GM19023 (cell line): Measurements from ENCODE around the gene PCDHA10.
"Not testable (repeated sequence)": the region's sequence is repeated elsewhere in the genome, so short reads cannot be mapped to it uniquely, and the experiment has no call there.

ENCODE experiments used
- ATAC-seq: cut with Tn5 transposase; IDR thresholded peaks from one replicate; pipeline ENCODE4 v1.9.1; 2021; ENCODE audit warnings: mild to moderate bottlenecking, moderate library complexity; ENCODE audit not compliant: unreplicated experiment

PCDHA10 gene, protein sequence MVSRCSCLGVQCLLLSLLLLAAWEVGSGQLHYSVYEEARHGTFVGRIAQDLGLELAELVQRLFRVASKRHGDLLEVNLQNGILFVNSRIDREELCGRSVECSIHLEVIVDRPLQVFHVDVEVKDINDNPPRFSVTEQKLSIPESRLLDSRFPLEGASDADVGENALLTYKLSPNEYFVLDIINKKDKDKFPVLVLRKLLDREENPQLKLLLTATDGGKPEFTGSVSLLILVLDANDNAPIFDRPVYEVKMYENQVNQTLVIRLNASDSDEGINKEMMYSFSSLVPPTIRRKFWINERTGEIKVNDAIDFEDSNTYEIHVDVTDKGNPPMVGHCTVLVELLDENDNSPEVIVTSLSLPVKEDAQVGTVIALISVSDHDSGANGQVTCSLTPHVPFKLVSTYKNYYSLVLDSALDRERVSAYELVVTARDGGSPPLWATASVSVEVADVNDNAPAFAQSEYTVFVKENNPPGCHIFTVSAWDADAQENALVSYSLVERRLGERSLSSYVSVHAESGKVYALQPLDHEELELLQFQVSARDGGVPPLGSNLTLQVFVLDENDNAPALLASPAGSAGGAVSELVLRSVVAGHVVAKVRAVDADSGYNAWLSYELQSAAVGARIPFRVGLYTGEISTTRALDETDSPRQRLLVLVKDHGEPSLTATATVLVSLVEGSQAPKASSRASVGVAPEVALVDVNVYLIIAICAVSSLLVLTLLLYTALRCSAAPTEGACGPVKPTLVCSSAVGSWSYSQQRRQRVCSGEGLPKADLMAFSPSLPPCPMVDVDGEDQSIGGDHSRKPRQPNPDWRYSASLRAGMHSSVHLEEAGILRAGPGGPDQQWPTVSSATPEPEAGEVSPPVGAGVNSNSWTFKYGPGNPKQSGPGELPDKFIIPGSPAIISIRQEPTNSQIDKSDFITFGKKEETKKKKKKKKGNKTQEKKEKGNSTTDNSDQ

DNA sequence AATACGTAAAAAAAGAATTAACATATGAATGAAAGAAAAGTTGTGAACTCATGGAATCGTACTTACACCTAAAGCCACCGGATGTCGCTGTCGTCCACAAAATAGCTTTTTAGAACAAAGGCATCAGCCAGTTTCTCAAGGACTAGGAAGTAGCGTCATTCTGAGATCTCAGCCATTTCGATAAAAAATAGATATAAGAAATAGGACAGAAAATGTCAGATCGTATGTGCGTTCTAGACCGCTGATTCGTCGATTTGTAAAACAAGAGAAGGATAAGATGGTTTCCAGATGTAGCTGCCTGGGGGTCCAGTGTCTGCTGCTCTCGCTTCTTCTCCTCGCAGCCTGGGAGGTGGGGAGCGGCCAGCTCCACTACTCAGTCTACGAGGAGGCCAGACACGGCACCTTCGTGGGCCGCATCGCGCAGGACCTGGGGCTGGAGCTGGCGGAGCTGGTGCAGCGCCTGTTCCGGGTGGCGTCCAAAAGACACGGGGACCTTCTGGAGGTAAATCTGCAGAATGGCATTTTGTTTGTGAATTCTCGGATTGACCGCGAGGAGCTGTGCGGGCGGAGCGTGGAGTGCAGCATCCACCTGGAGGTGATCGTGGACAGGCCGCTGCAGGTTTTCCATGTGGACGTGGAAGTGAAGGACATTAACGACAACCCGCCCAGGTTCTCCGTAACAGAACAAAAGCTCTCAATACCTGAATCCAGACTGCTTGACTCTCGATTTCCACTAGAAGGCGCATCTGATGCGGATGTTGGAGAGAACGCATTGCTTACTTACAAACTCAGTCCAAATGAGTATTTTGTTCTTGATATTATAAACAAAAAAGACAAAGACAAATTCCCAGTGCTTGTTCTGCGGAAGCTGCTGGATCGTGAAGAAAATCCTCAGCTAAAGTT lies at the start of gene PCDHA10:
Gene PCDHA10 (plus strand): TSS at position 126 of the 903 bp plus-strand sequence. CDS start 152 bp downstream, at position 278.
- ATAC-seq = no peak

DNA sequence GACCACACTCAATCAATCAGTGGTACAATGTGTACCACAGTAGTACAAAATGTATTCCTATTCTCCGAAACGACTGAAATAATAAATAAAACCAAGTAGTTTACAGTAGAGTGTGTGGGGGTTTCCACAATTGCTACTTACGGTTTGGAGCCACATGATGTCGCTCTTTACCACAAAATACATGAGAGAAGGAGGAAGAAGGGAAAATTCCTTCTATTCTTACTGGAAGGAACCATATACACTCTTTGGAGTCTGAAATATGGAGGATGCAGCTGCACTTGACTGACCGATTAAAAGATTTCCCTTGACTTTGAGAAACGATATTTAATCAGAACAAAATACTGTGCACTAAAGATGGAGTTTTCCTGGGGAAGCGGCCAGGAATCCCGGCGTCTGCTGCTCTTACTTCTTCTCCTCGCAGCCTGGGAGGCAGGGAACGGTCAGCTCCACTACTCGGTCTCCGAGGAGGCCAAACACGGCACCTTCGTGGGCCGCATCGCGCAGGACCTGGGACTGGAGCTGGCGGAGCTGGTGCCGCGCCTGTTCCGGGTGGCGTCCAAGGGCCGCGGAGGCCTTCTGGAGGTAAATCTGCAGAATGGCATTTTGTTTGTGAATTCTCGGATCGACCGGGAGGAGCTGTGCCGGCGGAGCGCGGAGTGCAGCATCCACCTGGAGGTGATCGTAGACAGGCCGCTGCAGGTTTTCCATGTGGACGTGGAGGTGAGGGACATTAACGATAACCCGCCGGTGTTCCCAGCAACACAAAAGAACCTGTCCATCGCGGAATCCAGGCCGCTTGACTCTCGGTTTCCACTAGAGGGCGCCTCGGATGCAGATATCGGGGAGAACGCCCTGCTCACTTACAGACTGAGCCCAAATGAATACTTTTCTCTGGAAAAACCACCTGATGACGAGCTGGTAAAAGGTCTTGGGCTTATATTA lies 48.6 kb upstream of the PCDHA10 start, which contains the start of gene PCDHA4:
Gene PCDHA4 (plus strand): TSS at position 235 of the 942 bp plus-strand sequence.
- ATAC-seq = no peak

DNA sequence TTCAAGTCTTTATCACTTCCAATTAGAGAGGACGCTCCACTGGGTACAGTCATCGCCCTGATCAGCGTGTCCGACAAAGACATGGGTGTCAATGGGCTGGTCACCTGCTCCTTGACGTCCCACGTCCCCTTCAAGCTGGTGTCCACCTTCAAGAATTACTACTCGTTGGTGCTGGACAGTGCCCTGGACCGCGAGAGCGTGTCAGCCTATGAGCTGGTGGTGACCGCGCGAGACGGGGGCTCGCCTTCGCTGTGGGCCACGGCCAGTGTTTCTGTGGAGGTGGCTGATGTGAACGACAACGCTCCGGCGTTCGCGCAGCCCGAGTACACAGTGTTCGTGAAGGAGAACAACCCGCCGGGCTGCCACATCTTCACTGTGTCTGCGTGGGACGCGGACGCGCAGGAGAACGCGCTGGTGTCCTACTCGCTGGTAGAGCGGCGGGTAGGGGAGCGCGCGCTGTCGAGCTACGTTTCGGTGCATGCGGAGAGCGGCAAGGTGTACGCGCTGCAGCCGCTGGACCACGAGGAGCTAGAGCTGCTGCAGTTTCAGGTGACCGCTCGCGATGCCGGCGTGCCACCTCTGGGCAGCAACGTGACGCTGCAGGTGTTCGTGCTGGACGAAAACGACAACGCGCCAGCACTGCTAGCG lies 47.3 kb upstream of the PCDHA10 start:
- ATAC-seq = not testable (repeated sequence)

DNA sequence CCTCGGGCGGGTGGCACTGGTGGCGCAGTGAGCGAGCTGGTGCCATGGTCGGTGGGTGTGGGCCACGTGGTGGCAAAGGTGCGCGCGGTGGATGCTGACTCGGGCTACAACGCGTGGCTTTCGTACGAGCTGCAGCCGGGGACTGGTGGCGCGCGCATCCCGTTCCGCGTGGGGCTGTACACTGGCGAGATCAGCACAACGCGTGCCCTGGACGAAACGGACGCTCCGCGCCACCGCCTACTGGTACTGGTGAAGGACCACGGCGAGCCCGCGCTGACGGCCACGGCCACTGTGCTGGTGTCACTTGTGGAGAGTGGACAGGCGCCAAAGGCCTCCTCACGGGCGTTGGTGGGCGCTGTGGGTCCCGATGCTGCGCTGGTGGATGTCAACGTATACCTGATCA lies 46.8 kb upstream of the PCDHA10 start:
- no peak for ATAC-seq

DNA sequence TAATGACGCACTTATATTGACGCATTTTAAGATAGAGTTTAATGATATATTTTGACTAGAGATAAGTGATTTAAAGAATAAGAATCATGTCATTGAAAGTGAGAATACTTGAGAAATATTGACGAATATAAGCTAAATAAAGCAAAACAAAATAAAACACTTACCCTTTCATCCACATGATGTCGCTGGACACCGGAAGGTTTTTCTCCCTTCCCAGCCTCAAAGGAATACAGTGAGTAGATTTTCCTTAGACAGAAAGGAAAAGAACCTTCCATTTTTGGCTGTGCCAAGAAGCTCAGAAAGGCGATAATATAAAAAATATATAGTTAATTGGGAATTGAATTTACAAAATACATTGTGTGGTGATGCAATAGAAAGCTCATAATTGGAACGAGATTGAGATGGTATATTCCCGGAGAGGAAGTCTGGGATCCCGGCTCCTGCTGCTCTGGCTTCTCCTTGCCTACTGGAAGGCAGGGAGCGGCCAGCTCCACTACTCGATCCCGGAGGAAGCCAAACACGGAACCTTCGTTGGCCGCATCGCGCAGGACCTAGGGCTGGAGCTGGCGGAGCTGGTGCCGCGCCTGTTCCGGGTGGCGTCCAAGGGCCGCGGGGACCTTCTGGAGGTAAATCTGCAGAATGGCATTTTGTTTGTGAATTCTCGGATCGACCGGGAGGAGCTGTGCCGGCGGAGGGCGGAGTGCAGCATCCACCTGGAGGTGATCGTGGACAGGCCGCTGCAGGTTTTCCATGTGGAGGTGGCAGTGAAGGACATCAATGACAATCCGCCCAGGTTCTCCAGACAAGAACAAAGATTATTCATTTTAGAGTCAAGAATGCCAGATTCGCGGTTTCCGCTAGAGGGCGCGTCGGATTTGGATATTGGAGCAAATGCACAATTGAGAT lies 34.1 kb upstream of the PCDHA10 start, which contains the start of gene PCDHA5:
Gene PCDHA5 (plus strand): TSS at position 239 of the 906 bp plus-strand sequence.
- no peak for ATAC-seq

DNA sequence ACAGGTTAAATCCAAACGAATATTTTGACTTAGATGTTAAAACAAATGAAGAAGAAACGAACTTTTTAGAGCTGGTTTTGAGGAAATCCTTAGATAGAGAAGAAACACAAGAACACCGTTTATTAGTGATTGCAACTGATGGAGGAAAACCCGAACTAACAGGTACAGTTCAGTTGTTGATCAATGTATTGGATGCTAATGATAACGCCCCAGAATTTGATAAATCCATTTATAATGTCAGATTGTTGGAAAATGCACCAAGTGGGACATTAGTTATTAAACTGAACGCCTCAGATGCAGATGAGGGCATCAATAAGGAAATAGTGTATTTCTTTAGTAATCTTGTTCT lies 33.4 kb upstream of the PCDHA10 start:
- ATAC-seq = no peak

DNA sequence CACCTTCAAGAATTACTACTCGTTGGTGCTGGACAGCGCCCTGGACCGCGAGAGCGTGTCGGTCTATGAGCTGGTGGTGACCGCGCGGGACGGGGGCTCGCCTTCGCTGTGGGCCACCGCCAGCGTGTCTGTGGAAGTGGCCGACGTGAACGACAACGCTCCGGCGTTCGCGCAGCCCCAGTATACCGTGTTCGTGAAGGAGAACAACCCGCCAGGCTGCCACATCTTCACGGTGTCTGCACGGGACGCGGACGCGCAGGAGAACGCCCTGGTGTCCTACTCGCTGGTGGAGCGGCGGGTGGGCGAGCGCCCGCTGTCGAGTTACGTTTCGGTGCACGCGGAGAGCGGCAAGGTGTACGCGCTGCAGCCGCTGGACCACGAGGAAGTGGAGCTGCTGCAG lies 32.7 kb upstream of the PCDHA10 start:
- ATAC-seq = not testable (repeated sequence)

DNA sequence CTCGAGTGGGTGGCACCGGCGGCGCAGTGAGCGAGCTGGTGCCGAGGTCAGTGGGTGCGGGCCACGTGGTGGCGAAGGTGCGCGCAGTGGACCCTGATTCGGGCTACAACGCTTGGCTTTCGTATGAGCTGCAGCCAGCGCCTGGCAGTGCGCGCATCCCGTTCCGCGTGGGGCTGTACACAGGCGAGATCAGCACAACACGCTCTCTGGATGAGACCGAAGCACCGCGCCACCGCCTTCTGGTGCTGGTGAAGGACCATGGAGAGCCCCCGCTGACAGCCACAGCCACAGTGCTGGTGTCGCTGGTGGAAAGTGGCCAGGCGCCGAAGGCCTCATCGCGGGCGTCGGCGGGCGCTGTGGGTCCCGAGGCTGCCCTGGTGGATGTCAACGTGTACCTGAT lies 32.2 kb upstream of the PCDHA10 start:
- ATAC-seq = no peak

DNA sequence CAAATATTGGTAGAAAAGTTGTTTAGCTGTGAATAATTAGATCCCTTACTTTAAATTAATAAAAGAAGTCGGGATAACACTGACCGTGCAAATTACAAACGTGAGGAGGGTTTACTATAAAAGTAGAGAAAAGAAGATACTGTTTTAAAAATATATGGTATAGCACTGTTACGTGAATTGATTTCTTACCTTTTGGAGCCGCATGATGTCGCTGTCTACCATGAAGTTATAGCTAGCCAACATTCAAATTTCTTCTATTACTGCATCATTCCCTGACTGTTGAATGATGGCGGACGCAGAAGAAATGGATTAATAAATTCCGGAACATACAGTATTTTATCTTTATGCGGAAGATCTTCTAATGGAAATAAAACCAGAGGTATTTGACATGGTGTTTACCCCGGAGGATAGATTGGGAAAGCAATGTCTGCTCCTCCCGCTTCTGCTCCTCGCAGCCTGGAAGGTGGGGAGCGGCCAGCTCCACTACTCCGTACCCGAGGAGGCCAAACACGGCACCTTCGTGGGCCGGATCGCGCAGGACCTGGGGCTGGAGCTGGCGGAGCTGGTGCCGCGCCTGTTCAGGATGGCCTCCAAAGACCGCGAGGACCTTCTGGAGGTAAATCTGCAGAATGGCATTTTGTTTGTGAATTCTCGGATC lies 27.9 kb upstream of the PCDHA10 start, which contains the start of gene PCDHA6:
Gene PCDHA6 (plus strand): TSS at position 257 of the 658 bp plus-strand sequence. CDS start 132 bp downstream, at position 389.
- no peak for ATAC-seq

DNA sequence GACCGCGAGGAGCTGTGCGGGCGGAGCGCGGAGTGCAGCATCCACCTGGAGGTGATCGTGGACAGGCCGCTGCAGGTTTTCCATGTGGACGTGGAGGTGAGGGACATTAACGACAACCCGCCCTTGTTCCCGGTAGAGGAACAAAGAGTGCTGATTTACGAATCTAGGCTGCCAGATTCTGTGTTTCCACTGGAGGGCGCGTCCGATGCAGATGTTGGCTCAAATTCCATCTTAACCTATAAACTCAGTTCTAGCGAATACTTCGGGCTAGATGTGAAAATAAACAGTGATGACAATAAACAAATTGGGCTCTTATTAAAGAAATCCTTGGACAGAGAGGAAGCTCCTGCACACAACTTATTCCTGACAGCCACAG lies 27.3 kb upstream of the PCDHA10 start:
- no peak for ATAC-seq

DNA sequence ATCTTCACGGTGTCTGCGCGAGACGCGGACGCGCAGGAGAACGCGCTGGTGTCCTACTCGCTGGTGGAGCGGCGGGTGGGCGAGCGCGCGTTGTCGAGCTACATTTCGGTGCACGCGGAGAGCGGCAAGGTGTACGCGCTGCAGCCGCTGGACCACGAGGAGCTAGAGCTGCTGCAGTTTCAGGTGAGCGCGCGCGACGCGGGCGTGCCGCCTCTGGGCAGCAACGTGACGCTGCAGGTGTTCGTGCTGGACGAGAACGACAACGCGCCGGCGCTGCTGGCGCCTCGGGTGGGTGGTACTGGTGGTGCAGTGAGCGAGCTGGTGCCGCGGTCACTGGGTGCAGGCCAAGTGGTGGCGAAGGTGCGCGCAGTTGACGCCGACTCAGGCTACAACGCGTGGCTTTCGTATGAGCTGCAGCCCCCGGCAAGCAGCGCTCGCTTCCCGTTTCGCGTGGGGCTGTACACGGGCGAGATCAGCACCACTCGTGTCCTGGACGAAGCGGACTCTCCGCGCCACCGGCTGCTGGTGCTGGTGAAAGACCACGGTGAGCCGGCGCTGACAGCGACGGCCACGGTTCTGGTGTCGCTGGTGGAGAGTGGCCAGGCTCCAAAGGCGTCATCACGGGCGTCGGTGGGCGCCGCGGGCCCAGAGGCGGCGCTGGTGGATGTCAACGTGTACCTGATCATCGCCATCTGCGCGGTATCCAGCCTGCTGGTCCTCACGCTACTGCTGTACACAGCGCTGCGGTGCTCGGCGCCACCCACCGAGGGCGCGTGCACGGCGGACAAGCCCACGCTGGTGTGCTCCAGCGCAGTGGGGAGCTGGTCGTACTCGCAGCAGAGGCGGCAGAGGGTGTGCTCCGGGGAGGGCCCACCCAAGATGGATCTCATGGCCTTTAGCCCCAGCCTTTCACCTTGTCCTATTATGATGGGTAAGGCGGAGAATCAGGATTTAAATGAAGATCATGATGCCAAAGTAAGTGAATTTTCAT lies 25.9 kb upstream of the PCDHA10 start:
- not testable (repeated sequence) for ATAC-seq

DNA sequence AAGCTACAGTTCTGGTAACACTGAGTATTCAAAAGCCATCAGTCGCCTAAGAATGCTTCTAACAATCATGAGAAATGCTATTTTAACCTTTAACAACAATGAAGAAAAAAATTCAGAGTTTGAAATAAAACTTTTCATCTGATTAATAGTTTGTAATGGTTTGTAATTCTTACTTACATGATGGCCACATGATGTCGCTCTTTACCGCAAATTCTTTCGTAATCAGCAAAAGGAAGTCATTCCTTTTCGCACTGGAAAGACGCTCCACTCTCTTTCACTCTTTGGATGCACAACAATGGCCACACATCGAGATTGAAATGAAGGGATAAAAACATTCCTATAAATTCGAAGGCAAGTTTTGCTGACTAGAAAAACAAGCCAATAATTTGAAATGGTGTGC lies 21.7 kb upstream of the PCDHA10 start, which contains the start of gene PCDHA7:
Gene PCDHA7 (plus strand): TSS at position 277 of the 400 bp plus-strand sequence. CDS start 115 bp downstream, at position 392.
- ATAC-seq = no peak

DNA sequence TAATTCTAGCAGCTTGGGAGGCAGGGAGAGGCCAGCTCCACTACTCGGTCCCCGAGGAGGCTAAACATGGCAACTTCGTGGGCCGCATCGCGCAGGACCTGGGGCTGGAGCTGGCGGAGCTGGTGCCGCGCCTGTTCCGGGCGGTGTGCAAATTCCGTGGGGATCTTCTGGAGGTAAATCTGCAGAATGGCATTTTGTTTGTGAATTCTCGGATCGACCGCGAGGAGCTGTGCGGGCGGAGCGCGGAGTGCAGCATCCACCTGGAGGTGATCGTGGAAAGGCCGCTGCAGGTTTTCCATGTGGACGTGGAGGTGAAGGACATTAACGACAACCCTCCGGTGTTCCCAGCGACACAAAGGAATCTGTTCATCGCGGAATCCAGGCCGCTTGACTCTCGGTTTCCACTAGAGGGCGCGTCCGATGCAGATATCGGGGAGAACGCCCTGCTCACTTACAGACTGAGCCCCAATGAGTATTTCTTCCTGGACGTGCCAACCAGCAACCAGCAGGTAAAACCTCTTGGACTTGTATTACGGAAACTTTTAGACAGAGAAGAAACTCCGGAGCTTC lies 21.2 kb upstream of the PCDHA10 start:
- ATAC-seq = not testable (repeated sequence)

DNA sequence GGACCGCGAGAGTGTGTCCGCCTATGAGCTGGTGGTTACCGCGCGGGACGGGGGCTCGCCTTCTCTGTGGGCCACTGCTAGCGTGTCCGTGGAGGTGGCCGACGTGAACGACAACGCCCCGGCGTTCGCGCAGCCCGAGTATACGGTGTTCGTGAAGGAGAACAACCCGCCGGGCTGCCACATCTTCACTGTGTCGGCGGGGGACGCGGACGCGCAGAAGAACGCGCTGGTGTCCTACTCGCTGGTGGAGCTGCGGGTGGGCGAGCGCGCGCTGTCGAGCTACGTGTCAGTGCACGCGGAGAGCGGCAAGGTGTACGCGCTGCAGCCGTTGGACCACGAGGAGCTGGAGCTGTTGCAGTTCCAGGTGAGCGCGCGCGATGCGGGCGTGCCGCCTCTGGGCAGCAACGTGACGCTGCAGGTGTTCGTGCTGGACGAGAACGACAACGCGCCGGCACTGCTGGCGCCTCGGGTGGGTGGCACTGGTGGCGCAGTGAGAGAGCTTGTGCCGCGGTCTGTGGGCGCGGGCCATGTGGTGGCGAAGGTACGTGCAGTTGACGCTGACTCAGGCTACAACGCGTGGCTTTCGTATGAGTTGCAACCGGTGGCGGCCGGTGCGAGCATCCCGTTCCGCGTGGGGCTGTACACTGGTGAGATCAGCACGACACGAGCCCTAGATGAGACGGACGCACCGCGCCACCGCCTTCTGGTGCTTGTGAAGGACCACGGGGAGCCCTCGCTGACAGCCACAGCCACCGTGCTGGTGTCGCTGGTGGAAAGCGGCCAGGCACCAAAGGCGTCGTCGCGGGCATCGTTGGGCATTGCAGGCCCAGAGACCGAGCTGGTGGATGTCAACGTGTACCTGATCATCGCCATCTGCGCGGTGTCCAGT lies 19.8 kb upstream of the PCDHA10 start:
- ATAC-seq = no peak
